Stimulated activated CD8-positive, alpha-beta memory T cell treated with anti-CD3 and anti-CD28 coated beads, Interleukin-15, amount 100 ng/mL, for 1 hour (primary cell): Measurements from ENCODE around the gene SUV39H2.
A peak's percentile ranks its signal among the peaks of the same experiment; 100 is the strongest.
"Not testable (repeated sequence)": the region's sequence is repeated elsewhere in the genome, so short reads cannot be mapped to it uniquely, and the experiment has no call there.

Experiments used
- DNase-seq: peaks from one replicate; pipeline ENCODE4 v3.0.0-alpha.2; 2020; ENCODE audit warnings: low read depth

SUV39H2 gene, protein sequence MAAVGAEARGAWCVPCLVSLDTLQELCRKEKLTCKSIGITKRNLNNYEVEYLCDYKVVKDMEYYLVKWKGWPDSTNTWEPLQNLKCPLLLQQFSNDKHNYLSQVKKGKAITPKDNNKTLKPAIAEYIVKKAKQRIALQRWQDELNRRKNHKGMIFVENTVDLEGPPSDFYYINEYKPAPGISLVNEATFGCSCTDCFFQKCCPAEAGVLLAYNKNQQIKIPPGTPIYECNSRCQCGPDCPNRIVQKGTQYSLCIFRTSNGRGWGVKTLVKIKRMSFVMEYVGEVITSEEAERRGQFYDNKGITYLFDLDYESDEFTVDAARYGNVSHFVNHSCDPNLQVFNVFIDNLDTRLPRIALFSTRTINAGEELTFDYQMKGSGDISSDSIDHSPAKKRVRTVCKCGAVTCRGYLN

DNA sequence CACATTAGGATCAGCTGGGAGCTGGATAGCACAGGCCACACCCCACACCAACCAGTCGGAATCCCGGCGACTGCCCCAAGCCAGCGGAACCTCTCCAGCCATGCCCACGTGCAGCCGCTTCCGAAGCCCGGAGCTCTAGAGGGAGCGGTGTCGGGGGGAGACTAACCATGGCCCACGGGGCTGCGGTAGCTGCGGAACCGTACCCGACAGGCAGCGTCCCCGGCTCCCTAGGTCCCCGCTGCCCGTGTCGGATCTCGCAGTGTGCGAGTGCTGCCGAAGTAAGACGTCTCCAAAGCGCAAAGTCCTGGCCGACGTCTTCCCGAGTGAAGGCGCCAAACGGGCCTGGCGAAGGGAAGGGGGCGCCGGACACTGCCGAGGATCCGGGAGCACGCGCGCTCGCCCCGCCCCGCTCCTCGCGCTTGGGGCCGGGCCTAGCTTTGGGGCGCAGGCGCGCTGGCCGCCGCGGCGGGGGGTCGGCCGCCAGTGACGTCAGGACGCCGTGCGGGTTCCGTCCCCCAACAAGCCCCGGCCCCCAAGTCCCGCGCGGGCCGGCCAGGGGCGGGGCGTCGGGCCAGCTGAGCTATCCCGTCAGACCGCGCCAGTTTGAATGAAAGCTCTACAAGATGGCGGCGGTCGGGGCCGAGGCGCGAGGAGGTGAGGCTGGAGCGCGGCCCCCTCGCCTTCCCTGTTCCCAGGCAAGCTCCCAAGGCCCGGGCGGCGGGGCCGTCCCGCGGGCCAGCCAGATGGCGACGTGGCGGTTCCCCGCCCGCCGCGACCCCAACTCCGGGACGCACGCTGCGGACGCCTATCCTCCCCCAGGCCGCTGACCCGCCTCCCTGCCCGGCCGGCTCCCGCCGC lies at the start of gene SUV39H2:
SUV39H2 (plus strand) TSS at position 601 of the 858 bp plus-strand sequence; CDS start at position 624, 23 bp downstream.
- peak; percentile 73 for DNase-seq

DNA sequence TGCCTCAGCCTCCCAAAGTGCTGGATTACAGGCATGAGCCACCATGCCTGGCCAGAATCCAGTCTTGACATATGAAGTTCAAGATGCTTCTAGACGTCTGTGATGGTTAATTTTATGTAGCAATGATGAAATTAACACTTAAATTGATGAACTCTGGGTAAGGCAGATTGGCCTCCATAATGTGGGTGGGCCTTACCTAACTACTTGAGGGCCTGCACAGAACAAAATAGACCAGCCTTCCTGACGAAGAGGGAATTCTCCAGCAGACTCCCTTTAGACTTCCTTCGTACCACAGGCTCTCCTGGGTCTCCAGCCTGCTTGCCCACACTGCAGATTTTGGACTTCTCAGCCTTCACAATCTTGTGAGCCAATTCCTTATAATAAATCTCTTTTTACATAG lies 45.6 kb upstream of the SUV39H2 start:
- DNase-seq: no peak

DNA sequence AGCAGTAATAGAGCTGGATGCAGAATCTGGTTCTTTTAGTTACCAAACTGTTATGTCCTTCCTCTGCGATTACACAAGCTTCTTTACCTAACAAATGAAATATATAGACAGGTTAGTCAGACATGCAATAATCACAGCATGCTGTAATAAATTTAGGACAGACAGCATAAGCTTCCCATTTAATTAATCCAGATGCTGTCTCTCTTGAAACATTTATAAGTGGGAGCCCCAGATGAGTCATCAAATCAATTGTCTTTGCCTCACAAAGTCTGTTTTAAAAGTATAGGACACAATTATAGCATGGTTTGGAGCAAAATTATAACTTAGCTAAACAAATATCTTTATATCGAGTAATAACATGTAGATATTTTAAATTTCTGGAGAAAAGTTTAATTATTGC lies 42.5 kb upstream of the SUV39H2 start:
- DNase-seq: no peak

DNA sequence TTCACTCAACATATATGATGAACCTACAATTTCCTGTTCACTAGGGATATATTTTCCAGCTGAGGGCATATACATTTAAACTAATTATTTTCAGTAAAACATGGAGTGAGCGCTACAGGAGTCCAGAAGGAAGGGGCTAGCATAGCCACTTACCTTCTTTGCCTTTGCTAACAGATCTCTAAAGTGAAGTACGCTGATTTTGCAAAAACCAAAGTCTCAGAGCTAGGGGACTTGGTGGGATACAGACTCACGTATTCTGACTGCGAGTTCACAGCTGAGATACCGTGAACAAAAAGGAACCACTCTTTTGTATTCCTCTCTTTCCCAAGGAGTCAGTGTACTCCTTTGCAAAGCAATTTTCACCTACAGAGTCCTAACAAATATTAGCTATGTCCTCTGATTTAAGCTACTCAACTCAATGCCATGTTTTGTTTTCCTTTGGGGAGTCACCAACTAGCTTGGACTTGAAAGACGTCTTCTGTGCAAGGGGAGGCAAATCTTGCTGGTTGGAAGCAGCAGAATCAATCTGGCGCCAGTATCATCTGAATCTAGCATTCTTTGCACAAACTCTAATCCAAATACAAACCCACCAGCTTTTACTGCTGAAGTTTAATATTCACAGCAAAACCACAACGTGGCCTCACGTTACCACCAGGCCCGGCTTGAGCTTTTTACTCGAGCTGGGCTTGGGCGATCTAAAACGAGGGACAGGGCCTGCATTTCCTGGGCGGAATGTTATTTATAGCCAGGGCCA lies 41.5 kb upstream of the SUV39H2 start:
- no peak for DNase-seq

DNA sequence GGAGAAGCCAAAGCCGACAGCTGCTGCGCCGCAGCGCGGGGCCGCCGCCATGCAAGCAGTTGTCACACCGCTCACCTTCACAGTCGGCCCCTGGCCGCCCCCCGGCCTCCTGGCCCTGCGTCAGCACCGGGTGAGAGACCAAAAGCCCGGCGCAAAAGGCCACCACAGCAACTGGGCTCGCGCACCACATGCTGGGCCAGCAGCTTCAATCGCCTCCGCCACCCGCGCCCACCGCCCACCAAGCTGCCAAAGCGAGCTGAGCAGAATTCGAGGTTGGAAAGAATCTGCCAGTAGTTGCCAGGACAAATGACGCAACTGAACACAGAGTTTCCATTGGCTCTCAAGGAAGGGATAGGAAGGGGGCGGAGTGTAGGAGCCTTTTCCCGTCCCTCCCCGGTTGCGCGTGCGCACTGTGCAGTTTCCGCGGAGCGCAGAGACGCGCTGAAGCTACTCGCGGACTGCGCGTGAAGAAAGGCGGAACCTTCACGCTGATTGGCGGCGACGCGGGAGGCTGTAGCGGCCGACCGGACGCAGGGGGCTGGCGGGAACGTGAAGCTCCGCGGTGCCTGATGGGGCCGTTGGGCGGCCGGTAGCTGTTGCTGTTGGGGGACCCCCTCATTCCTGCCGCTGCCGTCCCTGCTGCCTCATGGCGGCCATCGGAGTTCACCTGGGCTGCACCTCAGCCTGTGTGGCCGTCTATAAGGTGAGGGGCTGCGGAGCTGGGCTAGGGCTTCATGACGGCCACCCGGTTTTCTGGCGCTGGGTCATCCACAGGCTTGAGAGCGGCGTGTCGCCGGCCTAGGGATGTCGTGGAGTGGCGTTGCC lies 40.7 kb upstream of the SUV39H2 start, which contains the start of the genes CDNF, HSPA14 and MSANTD7:
CDNF (minus strand) TSS at position 281 of the 825 bp plus-strand sequence; CDS start at position 190, 91 bp downstream.
HSPA14 (plus strand) TSS at position 550 of the 825 bp plus-strand sequence; CDS start at position 647, 97 bp downstream.
MSANTD7 (plus strand) TSS at position 550 of the 825 bp plus-strand sequence. CDS start 3,979 bp downstream, outside the sequence.
- peak; percentile 99 for DNase-seq

DNA sequence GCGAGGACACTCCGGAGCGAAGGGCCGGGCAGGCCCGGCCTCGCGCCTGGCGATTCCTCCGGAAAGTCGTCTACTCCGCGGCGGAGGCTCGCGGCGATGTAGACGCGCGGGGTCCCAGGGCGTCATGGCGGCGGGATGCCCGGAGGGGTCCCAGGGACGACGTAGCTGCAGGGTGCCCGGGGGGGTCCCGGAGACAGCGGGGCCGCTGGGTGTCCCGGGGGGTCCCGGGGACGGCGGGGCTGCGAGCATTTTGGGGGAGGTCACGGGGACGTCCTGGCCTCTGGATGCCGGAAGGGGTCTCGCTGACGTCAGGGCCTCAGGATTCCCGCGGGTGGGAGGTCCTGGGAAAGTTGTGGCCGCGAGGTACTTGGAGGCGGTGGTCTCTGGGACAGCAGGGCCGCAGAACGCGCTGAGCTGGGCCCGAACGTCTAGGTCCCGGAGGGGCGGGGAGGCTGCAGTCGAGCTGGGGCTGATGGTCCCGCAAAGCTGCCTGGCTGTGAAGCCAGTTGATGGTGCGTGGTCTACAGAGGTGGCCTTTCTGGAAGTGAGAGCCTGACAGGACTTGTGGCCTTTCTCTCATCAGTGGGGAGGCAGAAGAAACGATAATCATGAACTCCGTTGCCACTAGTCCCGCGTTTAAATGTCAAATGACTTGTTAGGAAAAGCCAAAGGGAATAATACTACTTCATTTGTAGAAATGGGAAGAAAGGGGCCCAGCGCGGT lies 39.9 kb upstream of the SUV39H2 start:
- DNase-seq: no peak

DNA sequence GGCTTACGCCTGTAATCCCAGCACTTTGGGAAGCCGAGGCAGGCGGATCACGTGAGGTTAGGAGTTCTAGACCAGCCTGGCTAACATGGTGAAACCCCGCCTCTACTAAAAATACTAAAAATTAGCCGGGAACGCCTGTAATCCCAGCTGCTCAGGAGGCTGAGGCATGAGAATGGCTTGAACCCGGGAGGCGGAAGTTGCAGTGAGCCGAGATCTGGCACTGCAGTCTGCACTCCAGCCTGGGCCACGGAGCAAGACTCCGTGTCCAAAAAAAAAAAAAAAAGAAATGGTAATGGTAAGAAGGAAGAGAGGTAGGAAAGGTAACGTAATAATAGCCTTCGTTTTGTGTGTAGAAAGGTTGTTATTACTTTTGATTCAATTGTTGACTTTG lies 39.4 kb upstream of the SUV39H2 start:
- DNase-seq: no peak

DNA sequence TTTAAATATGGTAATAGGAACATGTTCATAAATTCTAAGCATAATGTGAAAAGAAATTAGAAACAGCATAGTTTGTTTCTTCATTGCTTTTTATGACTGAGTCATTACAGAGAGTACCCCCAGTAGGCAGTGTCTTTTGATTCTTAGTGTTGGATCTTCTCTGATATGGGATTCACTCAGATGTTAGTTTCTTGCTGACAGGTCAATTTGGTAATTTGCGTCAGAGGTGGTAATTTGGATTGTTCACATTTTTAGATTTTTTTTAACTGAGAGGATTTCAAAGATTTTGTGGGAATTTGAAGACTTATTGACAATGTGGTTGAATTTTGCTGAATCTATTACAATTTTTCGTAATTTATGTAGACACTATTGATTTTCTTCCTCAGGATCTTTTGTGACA lies 38.5 kb upstream of the SUV39H2 start:
- DNase-seq: no peak

DNA sequence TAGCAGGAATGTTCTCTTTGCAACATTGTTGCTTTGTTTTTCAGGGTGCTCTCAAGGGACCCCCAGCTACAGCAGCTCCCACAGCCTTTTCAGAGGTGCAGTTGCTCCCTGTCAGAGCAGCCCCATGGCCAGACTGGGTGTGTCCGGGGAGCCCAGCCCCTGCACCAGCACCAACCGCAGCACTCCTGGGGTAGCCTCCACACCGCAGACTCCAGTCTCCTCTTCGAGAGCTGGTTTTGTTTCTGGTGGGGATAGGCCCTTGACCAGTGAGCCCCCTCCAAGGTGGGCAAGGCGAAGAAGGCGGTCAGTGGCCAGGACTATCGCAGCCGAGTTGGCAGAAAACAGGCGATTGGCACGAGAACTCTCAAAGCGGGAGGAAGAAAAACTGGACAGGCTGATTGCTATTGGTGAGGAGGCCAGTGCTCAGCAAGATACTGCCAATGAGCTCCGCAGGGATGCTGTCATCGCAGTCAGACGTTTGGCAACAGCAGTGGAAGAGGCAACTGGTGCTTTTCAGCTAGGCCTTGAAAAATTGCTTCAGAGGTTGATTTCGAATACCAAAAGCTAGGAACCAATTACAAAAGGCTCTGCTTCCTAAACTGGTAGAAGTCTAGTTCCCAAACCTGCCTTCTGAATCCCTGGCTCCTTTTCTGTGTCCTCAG lies 35.2 kb upstream of the SUV39H2 start:
- no peak for DNase-seq

DNA sequence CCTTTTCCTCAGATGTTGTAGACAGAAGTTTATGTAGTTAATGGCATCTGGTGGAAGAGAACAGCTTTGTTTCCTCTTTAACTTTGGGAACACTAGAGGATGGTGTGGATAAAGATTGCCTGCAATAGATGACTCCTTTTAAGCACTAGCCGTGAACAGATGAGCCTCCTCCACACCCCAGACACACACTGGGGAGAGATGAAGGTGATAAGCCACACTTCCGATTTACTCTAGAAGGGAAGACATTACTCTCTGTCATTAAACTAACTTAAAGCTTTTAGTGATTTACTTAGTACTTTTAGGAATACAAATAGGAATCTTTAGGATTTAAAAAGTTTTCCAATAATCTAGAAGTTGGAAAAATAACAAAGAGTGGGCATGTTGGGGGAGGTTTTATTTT lies 33.7 kb upstream of the SUV39H2 start:
- no peak for DNase-seq

DNA sequence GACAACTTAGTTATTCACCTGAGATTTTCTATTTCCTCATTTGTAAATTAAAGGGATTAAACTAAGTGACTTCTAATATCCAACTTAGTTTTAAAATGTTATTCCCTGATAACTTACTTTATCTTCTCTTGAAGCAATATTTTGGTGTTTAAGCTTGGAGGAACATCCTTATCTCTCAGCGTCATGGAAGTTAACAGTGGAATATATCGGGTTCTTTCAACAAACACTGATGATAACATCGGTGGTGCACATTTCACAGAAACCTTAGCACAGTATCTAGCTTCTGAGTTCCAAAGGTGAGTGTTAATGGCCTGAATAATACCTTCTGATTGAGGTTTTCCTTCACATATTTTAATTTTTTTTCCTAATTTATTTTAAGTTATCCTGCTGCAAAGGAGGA lies 26.4 kb upstream of the SUV39H2 start:
- no peak for DNase-seq

DNA sequence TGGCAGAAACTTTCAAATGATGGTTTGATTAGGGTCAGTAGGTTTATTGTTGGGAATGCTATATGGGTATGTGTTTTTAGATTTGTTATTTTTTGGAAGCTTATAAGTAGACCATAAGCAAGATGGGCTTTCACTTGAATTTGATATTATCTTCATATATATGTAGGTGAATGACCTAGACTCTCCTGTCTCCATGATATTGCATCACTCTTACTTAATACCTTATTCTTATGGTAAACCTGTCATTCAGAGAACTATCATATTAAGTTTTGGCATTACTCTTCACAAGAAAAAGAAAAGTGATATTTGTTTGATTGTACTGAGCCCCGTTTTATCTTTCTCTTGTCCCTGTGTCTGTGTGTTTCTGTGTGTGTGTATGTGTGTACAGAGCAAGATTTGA lies 23.2 kb upstream of the SUV39H2 start:
- DNase-seq: no peak

DNA sequence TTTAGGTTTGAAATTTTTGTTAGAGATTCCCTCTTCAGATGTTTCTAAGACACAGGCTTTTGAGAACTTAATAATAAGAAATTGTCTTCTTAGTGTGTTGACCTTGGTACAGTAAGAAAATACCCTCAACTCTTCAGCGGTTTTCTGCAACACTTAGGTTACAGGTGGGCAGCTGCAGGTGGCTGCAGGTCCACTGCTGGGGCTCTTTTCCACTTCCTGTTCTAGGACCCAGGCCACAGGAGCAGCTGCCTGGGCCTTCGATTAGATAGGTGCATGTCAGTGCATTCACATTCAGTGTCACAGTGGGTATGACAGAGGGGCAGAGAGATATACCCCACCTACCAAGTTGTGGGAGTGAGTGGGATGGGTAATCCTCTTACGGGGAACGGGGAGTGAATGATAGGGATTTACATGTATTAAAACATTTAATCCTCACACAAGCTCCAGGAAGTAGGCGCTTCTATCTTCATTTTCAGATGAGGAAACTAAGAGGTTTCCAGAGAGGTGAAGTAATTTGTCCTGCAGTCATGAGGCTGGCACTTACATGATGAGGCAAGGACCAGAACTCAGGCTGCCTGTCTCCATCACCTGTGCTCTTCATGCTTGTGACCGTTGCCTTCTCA lies 20.2 kb upstream of the SUV39H2 start:
- DNase-seq: no peak

DNA sequence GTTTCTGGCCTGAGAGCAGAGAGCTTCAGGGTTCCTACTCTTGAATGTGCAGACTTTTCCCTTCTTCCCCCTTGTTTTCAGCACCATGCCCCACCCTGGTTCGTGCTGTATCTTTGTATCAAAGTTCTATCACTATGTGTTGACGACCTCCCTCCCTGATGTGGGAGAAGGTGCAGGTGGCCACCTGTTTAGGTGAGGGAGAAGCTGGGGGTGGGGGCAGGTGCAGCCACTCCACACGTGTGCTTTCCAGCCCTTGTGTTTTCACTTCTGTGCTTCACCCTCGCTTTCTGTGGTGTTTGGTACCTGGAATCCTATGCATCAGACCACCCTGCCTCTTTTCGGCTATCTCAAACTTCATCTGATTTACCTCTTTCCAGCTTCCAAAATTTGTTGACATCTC lies 19.6 kb upstream of the SUV39H2 start:
- no peak for DNase-seq

DNA sequence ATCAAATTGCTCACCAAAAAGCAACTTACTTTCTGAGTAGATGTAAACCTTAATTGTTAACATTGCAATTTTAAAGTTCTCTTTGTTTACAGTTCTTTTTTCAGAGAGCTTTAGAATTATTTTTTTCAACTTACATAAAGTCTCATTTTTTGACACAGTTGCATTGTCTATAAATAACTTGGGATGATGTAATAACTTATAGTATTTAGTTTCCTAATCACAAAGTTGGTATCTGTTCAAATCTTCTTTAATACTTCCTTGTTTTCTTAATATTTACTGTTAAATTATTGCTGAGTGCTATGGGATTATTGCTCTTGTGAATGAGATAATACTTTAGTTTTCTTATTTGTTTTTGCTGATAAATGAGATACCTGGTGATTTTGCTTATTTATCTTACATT lies 18.9 kb upstream of the SUV39H2 start:
- no peak for DNase-seq

DNA sequence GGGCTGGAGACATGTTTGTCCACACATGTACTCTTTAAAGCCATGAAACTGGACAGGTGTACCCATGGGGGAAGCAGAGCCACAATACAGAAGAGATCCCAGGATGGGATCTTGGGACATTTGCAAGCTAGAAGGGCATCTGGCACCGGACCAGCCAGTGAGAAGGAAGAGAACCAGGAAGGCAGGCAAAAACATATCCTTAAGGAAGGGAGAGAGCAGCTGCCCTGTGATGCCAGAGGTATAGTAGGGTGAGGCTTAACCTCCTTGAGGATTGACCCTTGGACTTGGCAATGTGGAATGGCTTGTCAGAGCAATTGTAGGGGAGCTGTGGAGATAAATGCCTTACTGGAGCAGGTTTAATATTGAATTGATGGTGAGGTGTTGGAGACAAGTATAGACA lies 17.9 kb upstream of the SUV39H2 start:
- DNase-seq: no peak

DNA sequence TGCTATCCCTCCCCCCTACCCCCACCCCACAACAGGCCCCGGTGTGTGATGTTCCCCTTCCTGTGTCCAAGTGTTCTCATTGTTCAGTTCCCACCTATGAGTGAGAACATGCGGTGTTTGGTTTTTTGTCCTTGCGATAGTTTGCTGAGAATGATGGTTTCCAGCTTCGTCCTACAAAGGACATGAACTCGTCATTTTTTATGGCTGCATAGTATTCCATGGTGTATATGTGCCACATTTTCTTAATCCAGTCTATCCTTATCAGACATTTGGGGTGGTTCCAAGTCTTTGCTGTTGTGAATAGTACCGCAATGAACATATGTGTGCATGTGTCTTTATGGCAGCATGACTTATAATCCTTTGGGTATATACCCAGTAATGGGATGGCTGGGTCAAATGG lies 14.2 kb upstream of the SUV39H2 start:
- not testable (repeated sequence) for DNase-seq

DNA sequence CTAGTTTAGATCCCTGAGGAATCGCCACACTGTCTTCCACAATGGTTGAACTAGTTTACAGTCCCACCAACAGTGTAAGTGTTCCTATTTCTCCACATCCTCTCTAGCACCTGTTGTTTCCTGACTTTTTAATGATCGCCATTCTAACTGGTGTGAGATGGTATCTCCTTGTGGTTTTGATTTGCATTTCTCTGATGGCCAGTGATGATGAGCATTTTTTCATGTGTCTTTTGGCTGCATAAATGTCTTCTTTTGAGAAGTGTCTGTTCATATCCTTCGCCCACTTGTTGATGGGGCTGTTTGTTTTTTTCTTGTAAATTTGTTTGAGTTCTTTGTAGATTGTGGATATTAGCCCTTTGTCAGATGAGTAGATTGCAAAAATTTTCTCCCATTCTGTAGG lies 13.8 kb upstream of the SUV39H2 start:
- not testable (repeated sequence) for DNase-seq

DNA sequence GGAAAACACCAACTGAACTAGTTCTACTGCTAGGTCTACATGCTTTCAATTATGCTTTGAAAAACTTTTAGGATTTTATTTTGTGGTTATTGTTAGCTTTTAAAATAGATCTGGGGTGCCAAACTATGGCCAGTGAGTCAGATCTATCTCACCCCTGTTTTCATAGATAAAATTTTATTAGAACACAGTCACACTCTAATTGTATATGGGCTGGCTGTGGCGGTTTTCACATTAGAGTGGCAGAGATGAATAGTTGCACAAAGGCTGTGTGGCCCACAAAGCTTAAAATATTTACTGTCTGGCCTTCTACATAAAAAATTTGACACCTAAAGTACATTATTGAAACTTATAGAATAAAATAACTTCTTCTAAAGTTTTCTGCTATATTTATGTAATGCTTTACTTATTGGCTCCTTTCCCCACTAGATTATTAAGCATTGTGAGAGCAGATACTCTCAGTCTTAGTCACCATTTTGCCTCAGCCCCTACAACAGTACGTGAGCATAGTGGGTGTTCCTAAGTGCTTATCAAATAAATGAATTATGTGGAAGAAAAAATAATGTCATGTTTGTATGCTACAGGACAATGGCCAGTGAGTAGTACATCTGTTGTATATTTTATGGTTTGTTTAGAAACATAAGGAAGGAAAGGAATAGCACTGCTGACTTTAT lies 5.4 kb upstream of the SUV39H2 start:
- no peak for DNase-seq
